A549 (cell line): Measurements from ENCODE around the gene CCDC27.

Experiments used
- CBX2 ChIP-seq: fragments of 200-600 bp; sonication (generic); IDR thresholded peaks from 2 replicates; pipeline ENCODE4 v1.6.1; 2016; ENCODE audit warnings: low read depth, mild to moderate bottlenecking, borderline replicate concordance
- CTCF ChIP-seq: fragments of >200 bp; sonication (Bioruptor Twin); formaldehyde crosslinking; IDR thresholded peaks from 3 replicates; pipeline ENCODE4 v1.5.1; 2016
- MAX ChIP-seq: IDR thresholded peaks from 2 replicates; pipeline ENCODE4 v1.6.1; 2012
- NFE2L2 ChIP-seq: fragments of 150-350 bp; conservative IDR thresholded peaks from 2 replicates; pipeline ENCODE4 v1.6.1; 2014; ENCODE audit warnings: low read length
- POLR2A ChIP-seq: IDR thresholded peaks from 2 replicates; pipeline ENCODE4 v1.6.1; 2012; ENCODE audit warnings: mild to moderate bottlenecking, low read length
- REST ChIP-seq: fragments of 200-600 bp; sonication (generic); IDR thresholded peaks from 2 replicates; pipeline ENCODE4 v1.6.1; 2016; ENCODE audit warnings: antibody characterized with exemption, mild to moderate bottlenecking, moderate library complexity
- SMC3 ChIP-seq: fragments of >200 bp; sonication (Bioruptor Twin); formaldehyde crosslinking; IDR thresholded peaks from 3 replicates; pipeline ENCODE4 v1.6.1; 2018; ENCODE audit warnings: inconsistent platforms

- no peak for TF ChIP-seq POLR2A
- no peak for TF ChIP-seq MAX
- TF ChIP-seq SMC3, result no peak
- TF ChIP-seq CBX2, result no peak
- no peak for TF ChIP-seq CTCF
- no peak for TF ChIP-seq REST
- no peak for TF ChIP-seq NFE2L2
Observed at GRCh38 chr1:3736131-3736561, 16.1 kb upstream of the CCDC27 start.
